HG02678 (cell line): ENCODE measurements around the gene ANO3.

Experiments used
- ATAC-seq: cut with Tn5 transposase; IDR thresholded peaks from one replicate; pipeline ENCODE4 v1.9.1; 2021; ENCODE audit warnings: mild to moderate bottlenecking, moderate library complexity; ENCODE audit not compliant: unreplicated experiment

The ANO3 gene

DNA sequence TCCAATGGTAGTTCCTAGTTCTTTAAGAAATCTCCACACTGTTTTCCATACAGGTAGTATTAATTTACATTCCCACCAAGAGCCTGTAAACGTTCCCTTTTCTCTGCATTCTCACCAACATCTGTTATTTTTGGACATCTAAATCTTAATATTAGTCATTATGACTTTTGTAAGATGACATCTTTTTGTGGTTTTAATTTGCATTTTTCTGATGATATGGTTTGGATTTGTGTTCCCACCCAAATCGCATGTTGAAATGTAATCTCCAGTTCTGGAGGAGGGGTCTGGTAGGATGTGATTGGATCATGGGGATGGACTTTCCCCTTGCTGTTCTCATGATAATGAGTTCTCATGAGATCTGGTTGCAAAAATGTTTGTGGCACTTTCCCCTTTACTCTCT lies 151.2 kb downstream of the ANO3 start:
- no peak for ATAC-seq

DNA sequence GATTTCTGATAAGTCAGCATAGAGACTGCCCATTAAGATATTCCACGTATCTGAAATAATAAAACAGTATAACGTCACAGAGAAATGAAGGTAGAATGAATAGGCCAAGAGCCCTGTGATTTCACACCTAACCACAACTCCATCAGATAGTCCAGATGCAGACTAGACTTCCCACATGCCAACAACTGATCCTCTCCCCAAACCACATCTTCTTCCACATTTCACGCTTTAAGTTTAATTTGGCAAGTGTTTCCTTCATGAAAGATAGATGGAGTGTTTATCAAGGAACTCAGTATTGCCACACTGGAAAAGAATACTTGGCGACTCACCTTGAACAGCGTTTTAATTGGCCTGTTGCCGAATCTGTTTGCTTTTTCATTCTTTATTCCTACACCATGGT lies 158.6 kb downstream of the ANO3 start:
- no peak for ATAC-seq

DNA sequence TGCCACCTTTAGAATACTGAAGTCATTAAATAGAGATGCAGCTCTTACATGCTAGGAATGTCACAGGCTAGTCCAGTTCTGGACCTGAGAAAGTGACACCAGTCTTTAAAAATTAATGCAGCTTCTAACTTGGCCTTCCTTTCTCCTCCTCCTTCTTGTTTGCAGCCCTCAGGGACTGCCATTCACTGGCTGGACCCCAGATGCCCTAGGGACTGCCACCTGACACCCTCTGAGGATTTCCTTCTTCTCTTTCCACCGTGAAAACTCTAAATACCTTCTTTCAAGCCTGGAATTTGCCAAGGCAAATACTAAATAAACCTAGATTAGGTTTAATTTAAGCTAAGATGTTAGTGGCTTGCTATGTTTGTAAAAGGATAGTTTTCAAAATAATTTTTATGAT lies 161.7 kb downstream of the ANO3 start:
- no peak for ATAC-seq

DNA sequence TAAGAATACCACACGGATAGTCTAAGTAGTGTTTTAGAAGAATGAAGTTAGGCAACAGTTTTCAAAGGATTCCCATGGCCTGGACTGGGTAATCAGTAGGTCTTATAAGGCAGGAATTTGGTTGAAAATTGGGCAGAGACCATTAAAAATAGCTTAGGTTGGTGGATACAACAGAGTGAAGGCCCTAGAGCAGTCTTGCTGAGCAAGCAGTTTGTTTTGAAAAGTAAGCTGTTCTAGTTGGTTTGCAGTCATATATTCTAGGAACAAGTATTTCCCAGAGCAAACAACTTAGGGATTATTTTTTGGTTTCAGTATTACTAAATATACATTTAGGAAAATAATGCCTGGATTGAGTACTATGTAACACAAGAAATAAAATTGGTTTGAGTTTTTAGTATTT lies 175.3 kb downstream of the ANO3 start:
- ATAC-seq: no peak

DNA sequence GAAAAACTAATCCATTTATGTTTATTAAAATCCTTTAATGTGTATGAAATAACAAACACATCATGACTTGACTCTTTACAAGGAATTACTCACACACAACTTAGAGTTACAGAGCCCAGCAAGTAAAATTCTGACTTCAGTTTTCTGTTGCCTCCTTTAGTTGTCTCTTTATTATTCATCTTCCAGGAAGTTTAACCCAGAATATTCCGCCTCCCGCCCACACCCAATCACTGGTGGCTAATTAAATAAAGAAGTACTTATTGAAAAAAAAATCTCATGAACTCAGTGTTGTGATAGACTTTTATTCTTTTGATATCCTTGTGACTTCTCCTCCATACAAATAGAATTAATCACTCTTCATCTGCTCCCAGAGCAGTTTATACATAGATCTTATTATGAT lies 178.2 kb downstream of the ANO3 start:
- no peak for ATAC-seq

DNA sequence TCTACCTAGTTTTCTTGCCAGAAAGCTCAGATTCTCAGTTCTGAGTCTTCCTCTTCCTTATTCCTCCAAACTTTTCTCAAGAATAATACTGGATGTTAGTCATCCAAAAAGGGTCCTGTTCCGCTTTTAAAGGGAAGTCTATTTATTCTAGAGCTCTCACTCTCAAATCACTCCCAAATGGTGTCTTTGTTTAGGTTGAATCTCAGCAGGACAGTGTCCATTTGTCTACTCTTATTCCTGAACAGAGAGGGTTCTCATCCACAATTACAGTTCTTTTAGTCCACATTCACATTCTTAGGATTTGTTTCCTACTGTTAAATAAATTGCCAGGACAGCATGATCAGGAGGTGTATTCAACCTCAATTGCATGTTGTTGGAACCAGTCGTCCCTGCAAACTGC lies 178.8 kb downstream of the ANO3 start:
- ATAC-seq: no peak

DNA sequence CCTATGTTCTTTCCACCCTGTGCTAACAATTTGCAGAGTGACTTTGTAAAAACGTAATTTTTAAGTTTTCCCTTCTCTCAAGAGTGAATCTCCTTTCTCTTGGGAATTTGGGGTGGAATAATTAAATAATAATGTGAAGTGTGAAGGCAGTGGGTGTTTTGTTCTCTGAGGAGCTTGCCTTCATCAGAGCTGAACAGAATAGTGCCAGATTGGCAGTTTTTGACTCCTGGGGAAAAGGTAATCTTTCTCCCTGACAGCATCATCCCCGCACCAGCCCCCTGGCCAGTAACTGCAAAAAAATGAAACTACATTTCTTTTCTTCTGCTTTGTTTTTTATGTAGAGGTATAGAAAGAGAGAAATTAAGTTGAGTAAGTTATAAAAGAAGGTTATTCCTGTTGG lies 180.3 kb downstream of the ANO3 start:
- ATAC-seq: no peak

DNA sequence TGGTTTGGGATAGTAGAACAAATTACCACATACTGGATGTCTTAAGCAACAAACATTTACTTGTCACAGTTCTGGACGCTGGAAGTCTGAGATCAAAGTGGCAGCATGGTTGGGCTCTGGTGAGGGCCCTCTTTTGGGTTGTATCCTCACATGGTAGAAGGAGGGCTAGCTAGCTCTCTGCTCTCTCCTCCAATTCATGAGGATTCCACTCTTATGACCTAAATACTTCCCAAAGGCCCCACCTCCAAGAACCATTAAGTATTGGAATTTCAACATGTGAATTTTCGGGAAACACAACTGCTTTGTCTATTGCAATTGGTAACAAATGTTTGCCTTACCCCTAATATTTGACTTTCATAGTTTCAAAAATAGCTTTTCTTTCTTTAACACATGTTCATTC lies 187.5 kb downstream of the ANO3 start:
- no peak for ATAC-seq

DNA sequence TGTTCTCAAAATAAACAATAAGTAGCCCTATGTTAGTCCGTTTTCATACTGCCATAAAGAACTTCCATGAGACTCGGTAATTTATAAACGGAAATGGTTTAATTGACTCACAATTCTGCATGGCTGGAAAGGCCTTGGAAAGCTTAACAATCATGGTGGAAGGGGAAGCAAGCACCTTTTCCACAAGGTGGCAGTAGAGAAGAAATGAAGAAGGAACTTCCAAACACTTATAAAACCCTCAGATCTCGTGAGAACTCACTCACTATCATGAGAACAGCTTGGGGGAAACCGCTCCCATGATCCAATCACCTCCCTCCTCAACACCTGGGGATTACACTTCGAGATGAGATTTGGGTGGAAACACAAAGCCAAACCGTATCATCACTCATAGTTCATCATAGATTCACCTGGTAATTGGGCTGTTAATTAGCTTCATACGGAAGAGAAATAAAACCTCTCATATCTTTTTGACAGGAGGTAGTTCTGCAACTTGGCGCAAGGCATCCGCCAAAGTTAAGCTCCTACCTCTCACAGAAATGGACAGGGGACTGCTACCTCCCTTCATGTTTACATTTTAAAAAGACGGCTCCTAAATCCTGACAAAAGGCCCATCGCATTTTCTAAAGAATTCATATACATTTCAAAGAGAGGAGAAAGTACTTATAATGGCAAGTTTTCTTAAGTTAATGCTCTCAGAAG lies 191.1 kb downstream of the ANO3 start:
- ATAC-seq: no peak

DNA sequence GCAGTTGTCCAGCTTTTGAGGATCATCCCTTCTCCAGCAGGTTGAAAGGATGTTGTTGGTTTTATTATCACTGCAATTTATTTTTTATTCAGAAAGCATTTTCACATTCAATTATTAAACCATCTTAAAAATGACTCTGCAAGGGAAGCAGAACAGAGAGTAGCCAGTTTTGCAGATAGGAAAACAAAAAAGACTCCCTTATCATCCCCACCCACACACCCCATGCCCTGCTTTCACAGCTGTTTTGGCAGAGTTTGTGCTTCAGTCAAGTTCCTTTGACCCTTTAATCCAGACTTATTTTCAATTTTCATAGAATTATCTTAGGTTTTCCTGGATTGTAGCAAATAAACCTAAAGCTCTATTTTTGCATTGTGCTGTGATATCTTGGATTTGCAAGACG lies 195.8 kb downstream of the ANO3 start:
- ATAC-seq: no peak

DNA sequence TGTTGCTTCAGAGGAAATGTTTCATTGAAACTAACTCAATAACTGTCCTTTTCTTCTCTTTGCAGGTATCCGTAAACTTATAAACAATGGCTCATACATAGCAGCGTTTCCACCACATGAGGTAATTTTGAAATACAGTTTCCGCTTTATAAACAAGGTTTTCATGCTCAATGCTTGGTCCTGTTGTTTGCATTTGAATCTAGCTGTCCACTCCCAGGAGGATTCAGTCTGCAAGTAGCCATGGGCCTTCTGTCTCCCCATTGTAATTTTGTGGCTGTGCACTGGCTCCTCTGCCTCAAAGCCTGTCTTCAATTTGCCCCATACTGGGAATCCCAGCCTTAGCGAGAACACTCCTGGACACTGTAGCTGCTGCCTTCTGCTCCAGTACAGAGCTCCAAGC lies 205.4 kb downstream of the ANO3 start:
- ATAC-seq: no peak

DNA sequence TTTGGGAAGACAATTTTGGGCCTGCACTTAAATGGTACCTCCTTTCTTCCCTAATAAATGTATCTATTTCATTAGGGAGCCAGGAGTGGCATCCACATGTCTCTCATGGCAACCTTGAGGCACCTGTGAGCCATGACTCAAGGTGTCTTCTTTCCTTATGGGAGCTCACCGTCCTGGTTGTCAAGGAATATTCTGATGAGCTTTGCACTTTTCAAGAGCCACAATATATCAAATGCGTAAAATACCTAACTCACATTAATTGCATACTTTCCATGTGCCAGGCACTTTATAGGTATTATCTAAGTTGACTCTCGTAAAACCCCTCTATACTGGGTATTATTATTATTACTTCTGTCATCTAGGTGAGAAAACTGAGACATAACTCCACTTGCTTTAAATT lies 207.6 kb downstream of the ANO3 start:
- ATAC-seq: no peak

DNA sequence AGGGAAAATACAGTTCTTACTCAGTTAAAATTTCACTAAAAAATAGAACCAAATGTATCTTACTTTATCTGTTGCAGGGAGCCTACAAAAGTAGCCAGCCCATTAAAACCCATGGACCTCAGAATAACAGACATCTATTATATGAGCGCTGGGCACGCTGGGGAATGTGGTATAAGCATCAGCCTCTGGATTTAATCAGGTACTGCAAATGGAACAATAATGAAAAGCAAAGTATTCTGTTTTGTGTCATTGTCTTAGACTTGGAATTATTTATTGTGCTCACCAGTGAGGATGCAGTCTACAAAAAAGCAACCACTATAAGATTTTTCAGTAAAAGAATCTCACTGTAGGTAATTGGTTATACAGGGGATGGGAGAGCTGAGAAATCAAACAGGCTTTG lies 209.9 kb downstream of the ANO3 start:
- no peak for ATAC-seq

DNA sequence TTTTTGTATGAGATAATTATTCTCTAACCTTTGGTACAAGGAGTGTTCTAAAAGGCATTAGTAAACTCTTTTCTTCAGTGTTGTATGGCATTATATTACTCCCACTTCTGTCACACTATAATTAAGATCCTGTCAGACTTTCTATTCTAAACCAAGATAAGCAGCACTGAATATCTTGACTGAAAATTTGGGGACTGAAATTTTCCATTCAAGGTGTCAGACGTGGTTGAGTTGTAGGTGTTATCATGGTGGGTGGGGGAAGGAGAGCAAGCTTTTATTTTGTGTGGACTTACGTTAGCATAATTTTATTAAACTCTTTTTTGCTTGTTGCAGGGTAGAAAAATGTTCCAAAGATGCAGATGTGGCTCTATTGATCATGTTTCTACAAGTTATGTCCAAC lies 217.2 kb downstream of the ANO3 start:
- ATAC-seq: no peak

DNA sequence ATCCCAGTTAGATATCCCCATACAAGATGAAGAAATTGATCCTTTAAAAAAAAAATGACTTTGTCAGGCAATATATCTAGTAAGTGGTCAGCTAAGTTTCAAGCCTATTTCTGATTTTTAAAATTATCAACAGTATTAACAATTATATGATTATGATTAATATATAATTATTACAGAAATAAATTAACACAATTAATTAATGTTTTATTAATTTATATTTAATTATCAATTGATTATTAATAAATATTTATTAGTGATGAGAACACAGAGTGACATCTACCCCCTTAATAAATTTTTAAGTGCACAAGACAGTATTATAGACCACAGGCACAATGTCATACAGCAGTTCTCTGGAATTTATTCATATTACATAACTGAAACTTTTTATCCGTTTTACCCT lies 218.1 kb downstream of the ANO3 start:
- ATAC-seq: no peak

DNA sequence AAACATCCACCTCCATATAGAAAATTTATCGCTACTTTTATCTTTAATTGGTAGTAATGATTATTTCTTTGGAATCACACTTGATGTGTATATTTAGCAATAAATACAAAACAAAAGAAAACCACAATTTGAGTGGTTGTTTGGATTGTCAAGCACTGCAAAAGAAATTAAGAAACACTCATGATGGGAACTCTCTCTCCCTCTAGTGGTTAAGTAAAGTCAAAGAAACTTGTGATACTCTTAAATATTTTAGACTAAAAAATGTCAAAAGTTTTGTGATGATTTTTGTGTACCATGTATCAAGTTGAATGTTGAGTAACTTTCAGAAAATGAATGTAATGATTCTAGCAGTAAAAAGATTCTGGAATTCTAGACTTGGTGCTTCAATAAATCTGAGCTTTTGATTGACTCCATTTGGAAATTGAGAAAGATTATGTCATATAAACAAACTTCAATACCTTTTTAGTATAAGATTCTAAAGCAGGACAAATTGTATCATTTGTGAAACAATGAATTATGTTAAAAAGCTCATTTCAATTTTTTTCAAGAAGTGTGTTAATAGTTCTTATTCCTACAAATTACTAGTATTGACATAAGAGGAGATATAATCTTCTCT lies 219.4 kb downstream of the ANO3 start:
- no peak for ATAC-seq

DNA sequence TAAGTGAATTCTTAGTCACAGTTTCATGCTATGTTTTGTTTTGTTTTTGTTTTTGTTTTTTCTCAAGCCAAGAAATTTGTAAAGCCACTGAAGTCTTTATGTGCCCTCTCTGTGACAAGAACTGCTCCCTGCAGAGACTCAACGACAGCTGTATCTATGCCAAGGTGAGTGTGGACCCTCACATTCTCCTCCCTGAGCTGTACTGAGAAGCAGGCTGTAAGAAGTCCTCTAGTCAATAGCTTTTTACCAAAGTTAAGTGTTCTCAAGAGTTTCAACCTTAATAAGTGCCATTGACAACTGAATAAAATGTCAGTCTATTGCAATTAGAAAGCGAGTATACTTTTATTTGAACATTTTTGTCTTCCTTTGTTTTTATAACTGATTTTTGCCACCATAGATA lies 221.3 kb downstream of the ANO3 start:
- ATAC-seq: no peak

DNA sequence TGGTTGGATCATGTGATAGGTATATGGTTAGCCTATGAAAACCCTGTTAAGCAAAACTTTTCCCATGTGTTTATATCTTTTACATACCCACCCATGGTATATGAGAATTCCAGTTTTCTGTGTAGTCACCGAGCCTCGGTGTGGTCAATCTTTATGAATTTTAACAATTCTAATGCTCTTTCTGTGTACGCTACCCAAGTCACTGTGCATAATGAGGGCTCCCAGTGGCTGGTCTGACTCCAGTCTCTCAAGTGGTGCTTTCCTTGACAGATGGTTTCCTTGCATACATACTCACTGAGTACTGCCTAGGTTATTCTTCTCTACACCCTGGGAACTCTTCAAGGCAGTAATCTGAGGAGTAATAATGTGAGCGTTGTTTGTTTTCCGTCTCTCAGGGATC lies 222.5 kb downstream of the ANO3 start:
- ATAC-seq: no peak

DNA sequence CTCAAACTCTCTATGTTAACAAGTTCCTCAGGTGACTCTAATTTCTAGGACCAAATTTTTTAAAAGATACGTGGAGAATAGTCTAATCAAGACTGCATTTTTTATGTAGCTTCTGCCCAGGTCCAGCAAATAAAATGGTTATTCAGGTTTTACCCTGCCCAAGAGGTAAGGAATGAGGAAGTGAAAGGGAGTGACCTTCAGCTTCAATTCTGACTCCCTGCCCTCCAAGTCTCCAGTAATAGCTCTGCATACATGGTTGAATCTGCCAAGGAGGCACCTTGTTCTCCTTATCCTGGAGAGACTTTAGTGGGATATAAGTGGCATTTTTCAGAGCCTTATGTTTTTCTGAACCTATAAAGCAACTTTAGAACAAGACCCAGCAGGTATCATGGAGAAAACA lies 224.7 kb downstream of the ANO3 start:
- no peak for ATAC-seq

DNA sequence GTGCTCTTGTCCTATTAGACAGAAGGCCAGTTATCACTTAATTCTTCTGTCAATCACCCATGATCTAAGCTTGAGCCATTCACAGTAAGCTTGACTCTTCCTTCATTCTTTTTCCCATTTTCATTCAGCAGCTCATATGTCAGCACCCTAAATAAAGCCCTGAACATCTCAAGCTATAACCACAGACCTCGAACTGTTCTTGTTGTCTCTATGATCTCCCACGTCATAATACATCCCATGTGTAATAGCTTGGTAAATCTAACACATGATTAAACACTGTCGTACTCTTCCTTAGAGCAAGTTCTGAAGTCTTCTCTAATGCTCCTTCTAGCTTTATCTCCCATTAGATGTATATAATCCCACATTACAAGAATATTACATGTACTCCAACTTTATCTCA lies 225.7 kb downstream of the ANO3 start:
- ATAC-seq: no peak

DNA sequence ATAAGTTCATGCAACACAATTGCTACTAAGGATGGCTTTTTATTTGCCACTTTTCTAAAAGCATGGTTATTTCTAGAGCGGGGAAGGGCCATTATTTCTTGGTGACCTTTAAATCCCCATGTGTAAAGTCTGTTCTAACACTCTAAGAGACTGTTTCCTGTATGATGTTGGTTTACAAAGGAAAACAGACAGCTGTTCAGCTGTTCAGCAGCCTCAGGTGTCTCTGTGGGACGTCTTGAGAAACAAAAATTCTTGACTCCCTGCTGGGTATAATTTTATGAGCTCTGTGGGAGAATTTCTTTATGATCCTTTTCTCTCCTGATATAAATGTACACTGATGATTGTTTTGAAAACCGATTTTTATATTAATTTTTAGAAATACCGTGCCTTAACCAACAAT lies 226.3 kb downstream of the ANO3 start:
- ATAC-seq: no peak

DNA sequence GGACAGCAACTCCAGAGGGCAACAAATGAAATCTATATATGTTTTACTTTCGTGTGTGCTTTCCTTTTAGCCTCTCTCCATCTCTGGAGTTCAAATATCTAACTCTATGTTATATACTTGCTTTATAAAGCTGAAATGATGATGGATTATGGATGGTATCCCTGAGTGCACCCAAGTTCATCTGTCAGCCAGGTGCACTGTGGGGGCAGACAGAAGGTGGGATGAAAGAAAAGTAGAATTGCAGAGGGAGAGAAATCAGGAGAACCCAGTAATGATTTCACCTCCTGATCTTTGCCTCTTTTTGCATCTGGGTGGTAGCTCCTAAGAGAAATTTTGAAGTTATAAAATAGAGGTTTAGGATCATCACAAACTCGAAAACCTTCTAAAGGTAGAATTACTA lies 237.7 kb downstream of the ANO3 start:
- ATAC-seq: no peak
